OCI-LY1 (cell line): Measurements from ENCODE around the gene MCAM.

Experiments used
- EZH2 ChIP-seq: fragments of 200-600 bp; sonication (generic), shearing (Covaris generic); IDR thresholded peaks from 2 replicates; pipeline ENCODE4 v1.8.0; 2017; ENCODE audit warnings: borderline replicate concordance, mixed run types, mild to moderate bottlenecking, antibody characterized with exemption, low read length, moderate library complexity, mixed read lengths
- TF ChIP-seq, protein P1 (sequence below): fragments of 200-600 bp; sonication (generic), shearing (Covaris generic); IDR thresholded peaks from 2 replicates; pipeline ENCODE4 v1.5.1; 2017; ENCODE audit warnings: mild to moderate bottlenecking, antibody characterized with exemption, low read length, moderate library complexity, mixed read lengths

DNA sequence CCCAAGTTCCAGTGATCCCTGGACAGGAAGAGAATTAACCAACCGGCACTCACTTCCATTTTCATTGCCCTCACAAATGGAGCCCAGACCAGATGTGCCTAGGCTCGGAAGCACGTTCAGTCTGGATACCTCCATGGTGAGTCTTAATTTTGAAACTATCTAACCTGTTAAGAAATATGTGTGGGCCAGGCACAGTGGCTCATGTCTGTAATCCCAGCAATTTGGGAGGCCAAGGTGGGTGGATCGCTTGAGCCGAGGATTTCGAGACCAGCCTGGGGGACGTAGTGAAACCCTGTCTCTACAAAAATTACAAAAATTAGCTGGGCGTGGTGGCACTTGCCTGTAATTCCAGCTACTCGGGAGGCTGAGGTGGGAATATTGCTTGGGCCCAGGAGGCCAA lies 31.5 kb downstream of the MCAM start:
- TF ChIP-seq, protein P1, sequence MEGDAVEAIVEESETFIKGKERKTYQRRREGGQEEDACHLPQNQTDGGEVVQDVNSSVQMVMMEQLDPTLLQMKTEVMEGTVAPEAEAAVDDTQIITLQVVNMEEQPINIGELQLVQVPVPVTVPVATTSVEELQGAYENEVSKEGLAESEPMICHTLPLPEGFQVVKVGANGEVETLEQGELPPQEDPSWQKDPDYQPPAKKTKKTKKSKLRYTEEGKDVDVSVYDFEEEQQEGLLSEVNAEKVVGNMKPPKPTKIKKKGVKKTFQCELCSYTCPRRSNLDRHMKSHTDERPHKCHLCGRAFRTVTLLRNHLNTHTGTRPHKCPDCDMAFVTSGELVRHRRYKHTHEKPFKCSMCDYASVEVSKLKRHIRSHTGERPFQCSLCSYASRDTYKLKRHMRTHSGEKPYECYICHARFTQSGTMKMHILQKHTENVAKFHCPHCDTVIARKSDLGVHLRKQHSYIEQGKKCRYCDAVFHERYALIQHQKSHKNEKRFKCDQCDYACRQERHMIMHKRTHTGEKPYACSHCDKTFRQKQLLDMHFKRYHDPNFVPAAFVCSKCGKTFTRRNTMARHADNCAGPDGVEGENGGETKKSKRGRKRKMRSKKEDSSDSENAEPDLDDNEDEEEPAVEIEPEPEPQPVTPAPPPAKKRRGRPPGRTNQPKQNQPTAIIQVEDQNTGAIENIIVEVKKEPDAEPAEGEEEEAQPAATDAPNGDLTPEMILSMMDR: no peak
- no peak for TF ChIP-seq EZH2
